Progenitor cell of endocrine pancreas (in vitro differentiated cells): ENCODE measurements around the gene CDON. TPM values are rescaled to one million over a fixed set of nuclear protein-coding genes. Genes with fewer than 3 reads are reported as not detected.

ENCODE experiments used
- DNase-seq: peaks from one replicate; pipeline ENCODE4 v3.0.0; 2021; ENCODE audit warnings: low spot score; ENCODE audit not compliant: unreplicated experiment
- H3K27ac Mint-ChIP-seq: 2 replicates; pipeline ENCODE4 v1.8.0; 2021; ENCODE audit warnings: mild to moderate bottlenecking, moderate library complexity, mixed read lengths
- H3K27me3 Mint-ChIP-seq: 2 replicates; pipeline ENCODE4 v1.8.0; 2021; ENCODE audit warnings: mixed read lengths
- H3K36me3 Mint-ChIP-seq: 2 replicates; pipeline ENCODE4 v1.8.0; 2022; ENCODE audit warnings: mixed read lengths; ENCODE audit not compliant: insufficient read depth
- H3K4me1 Mint-ChIP-seq: 2 replicates; pipeline ENCODE4 v1.8.0; 2021; ENCODE audit warnings: low read depth, mixed read lengths
- H3K4me3 Mint-ChIP-seq: 2 replicates; pipeline ENCODE4 v1.8.0; 2021; ENCODE audit warnings: low read depth, mild to moderate bottlenecking, moderate library complexity, mixed read lengths
- H3K9me3 Mint-ChIP-seq: 2 replicates; pipeline ENCODE4 v1.8.0; 2021; ENCODE audit warnings: low read depth, mixed read lengths
- total RNA-seq: library from RNA; stranded (reverse); gene quantifications from 2 replicates; pipeline ENCODE4 v1.2.1, GENCODE V29; 2021
- TF ChIP-seq, protein P1 (sequence below): fragments of 200-600 bp; sonication (generic); IDR thresholded peaks from one replicate; pipeline ENCODE4 v1.5.0; 2021; ENCODE audit warnings: antibody characterized with exemption, mild to moderate bottlenecking; ENCODE audit not compliant: unreplicated experiment

The CDON gene
- total RNA-seq, 1 donor from 2014 or later = 26.4 TPM

DNA sequence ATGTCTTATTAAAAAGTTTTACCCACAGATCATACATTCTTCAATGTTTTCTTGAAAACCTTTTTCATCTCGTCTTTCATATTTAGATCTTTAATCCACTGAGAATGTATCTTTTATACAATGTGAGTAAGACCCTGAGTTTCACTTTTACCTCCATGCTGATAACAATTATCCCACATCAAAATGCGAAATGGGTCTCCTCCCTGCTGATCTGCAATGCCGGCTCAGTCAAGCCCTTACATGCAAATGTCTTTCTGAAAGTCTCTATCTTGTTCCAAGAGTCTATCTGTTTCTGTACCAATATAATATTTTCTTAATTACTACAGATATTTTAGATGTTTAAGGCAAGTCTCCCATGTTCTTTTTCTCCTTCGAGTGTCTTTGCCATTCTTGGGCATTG lies 50.9 kb downstream of the CDON start:
- H3K4me3 Mint-ChIP-seq = no peak overlapping the region
- H3K9me3 Mint-ChIP-seq = no peaks in the 10 kb centered on the region
- peaks cover 5% of the 10 kb centered on the region for H3K36me3 Mint-ChIP-seq

DNA sequence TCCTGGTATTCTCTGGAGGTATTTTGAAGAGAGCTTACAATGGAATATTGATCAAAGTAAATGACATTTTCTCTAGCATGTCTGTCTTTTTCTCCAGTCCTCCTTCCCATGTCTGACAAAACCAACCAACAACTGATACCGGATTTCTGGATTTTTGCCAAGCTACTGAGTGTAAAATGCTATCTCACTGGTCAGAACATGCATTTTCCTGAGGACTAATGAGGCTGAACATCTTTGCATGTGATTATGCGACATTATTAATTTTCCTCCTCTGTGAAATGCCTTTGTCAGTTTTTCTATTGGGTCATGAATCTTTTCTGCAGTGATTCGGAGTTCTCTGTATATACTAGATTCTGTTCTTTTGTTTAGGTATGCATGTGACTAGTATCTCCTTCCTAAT lies 51.4 kb downstream of the CDON start:
- DNase-seq = no peak
- Mint-ChIP-seq H3K9me3 (no peaks in the 10 kb centered on the region), H3K4me1 (no peaks in the 10 kb centered on the region), H3K36me3 (peaks cover 3% of the 10 kb centered on the region), H3K27me3 (no peaks in the 10 kb centered on the region), H3K4me3 (no peak overlapping the region), H3K27ac (no peak overlapping the region)
- TF ChIP-seq, protein P1, sequence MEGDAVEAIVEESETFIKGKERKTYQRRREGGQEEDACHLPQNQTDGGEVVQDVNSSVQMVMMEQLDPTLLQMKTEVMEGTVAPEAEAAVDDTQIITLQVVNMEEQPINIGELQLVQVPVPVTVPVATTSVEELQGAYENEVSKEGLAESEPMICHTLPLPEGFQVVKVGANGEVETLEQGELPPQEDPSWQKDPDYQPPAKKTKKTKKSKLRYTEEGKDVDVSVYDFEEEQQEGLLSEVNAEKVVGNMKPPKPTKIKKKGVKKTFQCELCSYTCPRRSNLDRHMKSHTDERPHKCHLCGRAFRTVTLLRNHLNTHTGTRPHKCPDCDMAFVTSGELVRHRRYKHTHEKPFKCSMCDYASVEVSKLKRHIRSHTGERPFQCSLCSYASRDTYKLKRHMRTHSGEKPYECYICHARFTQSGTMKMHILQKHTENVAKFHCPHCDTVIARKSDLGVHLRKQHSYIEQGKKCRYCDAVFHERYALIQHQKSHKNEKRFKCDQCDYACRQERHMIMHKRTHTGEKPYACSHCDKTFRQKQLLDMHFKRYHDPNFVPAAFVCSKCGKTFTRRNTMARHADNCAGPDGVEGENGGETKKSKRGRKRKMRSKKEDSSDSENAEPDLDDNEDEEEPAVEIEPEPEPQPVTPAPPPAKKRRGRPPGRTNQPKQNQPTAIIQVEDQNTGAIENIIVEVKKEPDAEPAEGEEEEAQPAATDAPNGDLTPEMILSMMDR = no peak

More for the DNA sequence above, 50.9 kb downstream of the CDON start:
- H3K4me1 Mint-ChIP-seq = no peaks in the 10 kb centered on the region
- DNase-seq = no peak
- no peak overlapping the region for H3K27ac Mint-ChIP-seq
- no peaks in the 10 kb centered on the region for H3K27me3 Mint-ChIP-seq
- TF ChIP-seq, protein P1 = no peak

DNA sequence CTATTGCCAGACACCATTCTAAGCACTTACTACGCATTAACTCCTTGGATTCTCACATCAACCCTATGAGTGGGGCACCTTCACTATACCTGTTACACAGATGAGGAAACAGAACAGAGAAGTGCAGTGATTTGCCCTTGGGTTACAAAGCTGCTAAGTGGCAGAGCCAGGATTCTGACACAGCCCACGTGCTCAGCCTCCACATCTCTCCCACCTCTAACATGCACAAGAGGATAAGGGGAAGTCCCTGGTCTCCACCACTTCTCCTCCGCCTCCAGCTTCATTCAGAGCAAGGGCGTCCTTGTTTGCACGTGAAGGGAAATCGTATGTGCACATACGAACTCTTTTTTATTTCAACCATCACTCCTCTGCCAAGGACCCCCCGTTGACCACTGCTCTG lies 53.7 kb downstream of the CDON start:
- Mint-ChIP-seq H3K9me3 (no peaks in the 10 kb centered on the region), H3K27me3 (no peaks in the 10 kb centered on the region), H3K4me1 (no peaks in the 10 kb centered on the region), H3K27ac (no peak overlapping the region), H3K4me3 (no peak overlapping the region), H3K36me3 (peaks cover 2% of the 10 kb centered on the region)
- no peak for DNase-seq
- TF ChIP-seq, protein P1 = no peak

DNA sequence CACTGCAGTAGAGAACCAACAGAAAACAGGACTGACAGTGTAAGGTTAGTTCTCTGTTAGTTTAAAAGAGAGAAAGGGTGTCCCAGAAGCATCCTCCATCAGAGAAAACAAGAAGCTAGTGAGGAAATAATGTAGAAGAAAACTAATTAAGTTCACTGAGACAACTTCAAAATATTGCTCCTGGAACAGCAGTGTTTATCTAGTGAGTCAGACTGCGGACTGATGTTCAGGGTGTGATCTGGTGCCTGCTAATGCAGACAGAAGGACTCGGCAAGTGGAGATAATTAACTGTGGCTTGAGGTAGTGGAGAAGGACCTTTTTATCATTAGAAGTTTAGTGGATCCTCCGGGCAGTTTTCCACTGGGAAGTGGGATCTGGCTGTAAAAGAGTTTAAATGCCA lies 55.4 kb downstream of the CDON start:
- TF ChIP-seq, protein P1 = no peak
- no peak overlapping the region for H3K4me3 Mint-ChIP-seq
- no peak overlapping the region for H3K27ac Mint-ChIP-seq
- H3K36me3 Mint-ChIP-seq = peaks cover 2% of the 10 kb centered on the region
- no peak for DNase-seq
- no peaks in the 10 kb centered on the region for H3K9me3 Mint-ChIP-seq
- H3K27me3 Mint-ChIP-seq = no peaks in the 10 kb centered on the region
- H3K4me1 Mint-ChIP-seq = no peaks in the 10 kb centered on the region

DNA sequence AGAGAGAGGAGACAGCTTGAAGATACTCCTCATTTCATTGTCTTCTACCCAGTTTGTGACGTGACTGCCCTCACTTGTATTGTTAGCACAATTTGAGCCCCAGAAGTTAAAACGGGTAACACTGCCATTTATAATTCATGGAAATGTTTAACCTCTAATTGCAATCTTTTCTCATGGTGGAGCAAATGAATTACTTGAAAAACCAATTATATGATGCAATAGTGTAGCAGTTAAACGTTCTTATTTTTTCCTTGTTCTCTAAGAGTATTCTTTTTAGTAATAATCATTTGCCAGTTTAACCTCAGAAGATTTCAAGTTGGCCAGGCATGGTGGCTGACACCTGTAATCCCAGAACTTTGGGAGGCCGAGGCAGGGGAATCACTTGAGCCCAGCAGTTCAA lies 56.6 kb downstream of the CDON start:
- no peak for DNase-seq
- Mint-ChIP-seq H3K4me1 (no peaks in the 10 kb centered on the region), H3K9me3 (no peaks in the 10 kb centered on the region), H3K27ac (no peak overlapping the region), H3K4me3 (no peak overlapping the region), H3K36me3 (peaks cover 3% of the 10 kb centered on the region), H3K27me3 (no peaks in the 10 kb centered on the region)
- TF ChIP-seq, protein P1 = no peak
